CD14-positive monocyte (primary cell): ENCODE results near the gene TREML2. TPM values are rescaled to one million over a fixed set of nuclear protein-coding genes. Genes with fewer than 3 reads are reported as not detected.

Source experiments
- DNase-seq, 3 donors: peaks; one replicate each; pipeline ENCODE4 v3.0.0-alpha.2; 2011 to 2022
- H2AFZ ChIP-seq: 2 replicates; pipeline ENCODE4 v1.6.0; 2012; ENCODE audit warnings: mild to moderate bottlenecking, low read depth, low read length, inconsistent platforms; ENCODE audit not compliant: insufficient read depth, poor library complexity, severe bottlenecking
- H3K27ac ChIP-seq, 2 donors: 1 replicate in 1 of 2; 2 replicates in 1 of 2; pipeline ENCODE4 v1.5.1; 2012 to 2013; ENCODE audit warnings: low read length in 2 of 2, control low read depth in 1 of 2, inconsistent platforms in 1 of 2, low read depth in 1 of 2, mild to moderate bottlenecking in 1 of 2
- H3K27me3 ChIP-seq, 2 donors: one replicate each; pipeline versions ENCODE4 v1.6.0 to v1.6.1; 2011 to 2013; ENCODE audit warnings: low read length in 2 of 2; ENCODE audit not compliant: control insufficient read depth in 2 of 2, insufficient read depth in 2 of 2
- H3K36me3 ChIP-seq, 2 donors: replicated peaks in 1 of 2; 1 replicate in 1 of 2; 2 replicates in 1 of 2; pipeline versions ENCODE4 v1.5.1 to v1.6.1; 2012 to 2013; ENCODE audit warnings: low read length in 2 of 2, control low read depth in 1 of 2, inconsistent platforms in 1 of 2, mild to moderate bottlenecking in 1 of 2; ENCODE audit not compliant: insufficient read depth in 2 of 2, control insufficient read depth in 1 of 2
- H3K4me1 ChIP-seq, 2 donors: 1 replicate in 1 of 2; 2 replicates in 1 of 2; pipeline versions ENCODE4 v1.5.1 to v1.6.1; 2012 to 2013; ENCODE audit warnings: low read length in 2 of 2, control low read depth in 1 of 2, inconsistent platforms in 1 of 2, mild to moderate bottlenecking in 1 of 2, moderate library complexity in 1 of 2; ENCODE audit not compliant: insufficient read depth in 2 of 2, control insufficient read depth in 1 of 2
- H3K4me2 ChIP-seq: replicated peaks from 2 replicates; pipeline ENCODE3; 2012; ENCODE audit warnings: low read length, moderate library complexity, mild to moderate bottlenecking; ENCODE audit not compliant: poor library complexity, severe bottlenecking; ENCODE audit errors: extremely low read depth
- H3K4me3 ChIP-seq, 3 experiments: fragments of 200-600 bp in 1 of 3; sonication (generic) in 1 of 3; replicated peaks in 1 of 3; 1 replicate in 2 of 3; 2 replicates in 1 of 3; pipeline ENCODE4 v1.5.1; 2011 to 2013; ENCODE audit warnings: low read length in 3 of 3, mild to moderate bottlenecking in 3 of 3, control low read depth in 2 of 3, low read depth in 2 of 3, inconsistent platforms in 1 of 3, moderate library complexity in 1 of 3
- H3K79me2 ChIP-seq: 2 replicates; pipeline ENCODE4 v1.6.0; 2012; ENCODE audit warnings: mild to moderate bottlenecking, control low read depth, inconsistent platforms, low read length, moderate library complexity; ENCODE audit not compliant: insufficient read depth
- H3K9ac ChIP-seq: 2 replicates; pipeline ENCODE4 v1.6.0; 2017; ENCODE audit warnings: low read length, mild to moderate bottlenecking; ENCODE audit not compliant: insufficient read depth, poor library complexity, severe bottlenecking
- H3K9me3 ChIP-seq, 2 donors: replicated peaks in 1 of 2; 1 replicate in 1 of 2; 2 replicates in 1 of 2; pipeline versions ENCODE4 v1.5.1 to v1.6.1; 2012 to 2013; ENCODE audit warnings: low read length in 2 of 2, control low read depth in 1 of 2; ENCODE audit not compliant: control insufficient read depth in 1 of 2, insufficient read depth in 1 of 2
- H4K20me1 ChIP-seq: 2 replicates; pipeline ENCODE4 v1.6.0; 2012; ENCODE audit warnings: mild to moderate bottlenecking, low read length, control low read depth, moderate library complexity; ENCODE audit not compliant: insufficient read depth
- H3K27ac Mint-ChIP-seq, 7 donors: one replicate each; pipeline ENCODE4 v1.8.0; 2020; ENCODE audit warnings: mild to moderate bottlenecking in 7 of 7, mixed read lengths in 7 of 7, moderate library complexity in 6 of 7, inconsistent platforms in 2 of 7
- H3K27me3 Mint-ChIP-seq, 3 donors: one replicate each; pipeline ENCODE4 v1.8.0; 2021 to 2022; ENCODE audit warnings: low read depth in 3 of 3, mild to moderate bottlenecking in 3 of 3, mixed read lengths in 3 of 3, moderate library complexity in 3 of 3, inconsistent platforms in 1 of 3
- H3K36me3 Mint-ChIP-seq, 2 donors: one replicate each; pipeline ENCODE4 v1.8.0; 2020; ENCODE audit warnings: mixed read lengths in 2 of 2, inconsistent platforms in 1 of 2, mild to moderate bottlenecking in 1 of 2
- H3K4me1 Mint-ChIP-seq: one replicate; pipeline ENCODE4 v1.8.0; 2020; ENCODE audit warnings: mild to moderate bottlenecking, mixed read lengths
- H3K4me3 Mint-ChIP-seq, 2 donors: one replicate each; pipeline ENCODE4 v1.8.0; 2020; ENCODE audit warnings: mild to moderate bottlenecking in 2 of 2, mixed read lengths in 2 of 2, moderate library complexity in 1 of 2
- H3K9me3 Mint-ChIP-seq, 7 donors: one replicate each; pipeline ENCODE4 v1.8.0; 2020 to 2022; ENCODE audit warnings: mixed read lengths in 7 of 7, mild to moderate bottlenecking in 6 of 7, moderate library complexity in 6 of 7, inconsistent platforms in 2 of 7
- CTCF ChIP-seq: fragments of 200-600 bp; IDR thresholded peaks from one replicate; pipeline ENCODE4 v1.8.0; 2022; ENCODE audit warnings: antibody characterized with exemption, mild to moderate bottlenecking
- WGBS: methylation state at CpG from one replicate; pipeline ENCODE4 v1.1.5; 2013; ENCODE audit warnings: missing lambda C conversion rate; ENCODE audit not compliant: insufficient coverage; 5-methylcytosine and 5-hydroxymethylcytosine counted together
- intact Hi-C, 2 donors: fragments of 100-400 bp; cut with micrococcal nuclease; formaldehyde crosslinking; loops; one replicate each; pipeline versions ENCODE4 v1.15.0 to v1.15.1; 2023
- polyA plus RNA-seq, 3 donors: library from polyadenylated mRNA; depleted of rRNA in 1 of 3; unstranded in 2 of 3; stranded (reverse) in 1 of 3; fragments of 300-500 nt in 2 of 3; fragments of >200 nt in 1 of 3; fragmentation: Illumina TruSeq in 2 of 3; gene quantifications; 1 replicate in 2 of 3; 2 replicates in 1 of 3; pipeline ENCODE4 v1.2.3, GENCODE V29; 2012 to 2021

Gene TREML2
- polyA plus RNA-seq, 3 donors = 0.89 to 4.2 (median 1.1) TPM

GRCh38 chr6:41228616-41229015 lies 27.7 kb upstream of the TREML2 start:
- intact Hi-C loops = loop anchor here (5.0 kb wide), 3 partner anchors 41 to 89 kb away; no protein-coding TSS in a partner anchor

GRCh38 chr6:41228096-41228495 lies 27.1 kb upstream of the TREML2 start, which contains the start of gene TREML4:
Gene TREML4 (plus strand): TSS chr6:41228349. CDS start chr6:41228428, 79 bp downstream.
- DNase-seq = peak in 1 of 3 donors; percentile 75
- H3K4me3 ChIP-seq = peak within 1 kb of the TSS in 1 of 3 experiments; percentile 51
- H3K27ac Mint-ChIP-seq = peak within 1 kb of the TSS; percentile 85 to 96 (median 90)
- H3K27me3 Mint-ChIP-seq = peaks cover 1 to 6% (median 2%) of the 10 kb centered on the region in 3 donors
- peaks cover 0 to 9% of the 10 kb centered on the region in 2 donors for H3K36me3 Mint-ChIP-seq
- peak within 1 kb of the TSS; percentile 20 for H3K9ac ChIP-seq
- peaks cover 19 to 30% of the 10 kb centered on the region in 2 donors for H3K4me1 ChIP-seq
- peak within 1 kb of the TSS; percentile 13 for H2AFZ ChIP-seq
- peak within 1 kb of the TSS in 1 of 2 donors; percentile 33 for H3K4me3 Mint-ChIP-seq
- no peaks in the 10 kb centered on the region for H3K9me3 ChIP-seq
- H3K4me1 Mint-ChIP-seq = peaks cover 22% of the 10 kb centered on the region
- no peaks in the 10 kb centered on the region for H4K20me1 ChIP-seq
- intact Hi-C loops = loop anchor here (5.0 kb wide), 3 partner anchors 41 to 89 kb away; no protein-coding TSS in a partner anchor
- no peaks in the 10 kb centered on the region for H3K79me2 ChIP-seq
- H3K27ac ChIP-seq = peak within 1 kb of the TSS; percentile 60 to 98
- WGBS = 44% methylated on average over 4 of the region's 5 CpGs
- no peak for TF ChIP-seq CTCF
- H3K4me2 ChIP-seq = no peak within 1 kb of the TSS
- no peaks in the 10 kb centered on the region for H3K27me3 ChIP-seq
- H3K36me3 ChIP-seq = no peaks in the 10 kb centered on the region
- H3K9me3 Mint-ChIP-seq = peaks cover 0 to 3% (median 1%) of the 10 kb centered on the region in 7 donors

More at GRCh38 chr6:41228616-41229015, 27.7 kb upstream of the TREML2 start:
- DNase-seq = peak; percentile 82 to 99 (median 87)
- Mint-ChIP-seq H3K4me1 (peaks cover 21% of the 10 kb centered on the region), H3K4me3 (no peak overlapping the region), H3K9me3 (peaks cover 0 to 3% (median 1%) of the 10 kb centered on the region in 7 donors), H3K27me3 (peaks cover 1 to 6% (median 2%) of the 10 kb centered on the region in 3 donors), H3K27ac (peak overlapping the region; percentile 85 to 96 (median 90)), H3K36me3 (peaks cover 0 to 9% of the 10 kb centered on the region in 2 donors)
- H3K36me3 ChIP-seq = no peaks in the 10 kb centered on the region
- 6% methylated on average over 4 of the region's 5 CpGs for WGBS
- H3K4me1 ChIP-seq = peaks cover 19 to 29% of the 10 kb centered on the region in 2 donors
- H3K27me3 ChIP-seq = no peaks in the 10 kb centered on the region
- H3K9me3 ChIP-seq = no peaks in the 10 kb centered on the region
- H3K79me2 ChIP-seq = no peaks in the 10 kb centered on the region
- H3K9ac ChIP-seq = peak overlapping the region; percentile 20
- peak; percentile 66 for TF ChIP-seq CTCF
- H3K4me2 ChIP-seq = no peak overlapping the region
- no peaks in the 10 kb centered on the region for H4K20me1 ChIP-seq
- H3K27ac ChIP-seq = peak overlapping the region; percentile 60 to 98
- peak overlapping the region; percentile 13 for H2AFZ ChIP-seq
- H3K4me3 ChIP-seq = peak overlapping the region in 1 of 3 experiments; percentile 51
